NCI-H2227 (cell line): ENCODE data around the gene IZUMO1.

ENCODE experiments used
- DNase-seq: peaks from one replicate; lab custom pipeline; 2025; ENCODE audit not compliant: unreplicated experiment; lab: John Stamatoyannopoulos, UW

IZUMO1 gene

GRCh38 chr19:48757741-48758144, 11.0 kb upstream of the IZUMO1 start:
- DNase-seq, result no peak

DNA sequence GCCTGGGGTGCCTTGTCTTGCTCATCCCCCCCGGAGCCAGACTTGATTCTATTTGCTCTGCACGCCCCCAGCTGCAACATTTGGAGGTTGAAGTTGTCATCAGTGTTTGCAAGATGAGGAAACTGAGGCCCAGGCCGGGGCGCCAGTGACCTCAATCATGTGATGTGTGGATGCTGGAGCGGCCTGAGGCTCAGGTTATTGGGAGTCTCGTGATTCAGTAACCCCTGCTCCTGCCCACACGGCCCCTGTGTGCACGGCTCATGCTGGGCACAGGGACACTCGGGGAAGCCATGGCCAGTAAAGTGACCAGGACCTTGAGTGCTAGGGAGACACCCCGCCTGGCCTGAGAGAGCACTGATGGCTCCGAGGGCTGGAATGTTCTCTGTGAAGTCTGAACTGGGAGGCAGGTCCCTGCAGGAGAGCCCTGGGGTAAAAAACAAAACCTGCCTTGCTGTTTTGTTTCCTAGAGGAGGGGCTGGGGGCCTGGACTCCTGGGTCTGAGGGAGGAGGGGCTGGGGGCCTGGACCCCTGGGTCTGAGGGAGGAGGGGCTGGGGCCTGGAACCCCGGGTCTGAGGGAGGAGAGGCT, 10.5 kb upstream of the IZUMO1 start:
- no peak for DNase-seq

DNA sequence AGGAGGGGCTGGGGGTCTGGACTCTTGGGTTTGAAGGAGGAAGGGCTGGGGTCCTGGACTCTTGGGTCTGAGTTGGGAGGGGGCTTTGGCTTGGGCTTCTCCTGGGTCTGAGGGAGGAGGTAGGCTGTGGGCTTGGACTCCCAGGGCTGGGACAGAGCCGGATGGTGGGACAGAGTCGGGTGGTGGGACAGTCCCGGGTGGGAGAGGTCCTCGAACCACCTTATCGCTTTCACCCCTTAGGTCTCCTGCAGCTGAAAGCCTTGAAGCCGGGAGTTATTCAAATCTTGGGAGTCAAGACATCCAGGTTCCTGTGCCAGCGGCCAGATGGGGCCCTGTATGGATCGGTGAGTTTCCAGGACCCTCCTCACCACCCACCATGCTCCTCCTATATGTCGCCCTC, 10.0 kb upstream of the IZUMO1 start:
- DNase-seq, result no peak

- DNase-seq, result no peak
Observed at GRCh38 chr19:48756212-48756611, 9.5 kb upstream of the IZUMO1 start.

- DNase-seq, result no peak
Observed at GRCh38 chr19:48755787-48756186, 9.1 kb upstream of the IZUMO1 start.

DNA sequence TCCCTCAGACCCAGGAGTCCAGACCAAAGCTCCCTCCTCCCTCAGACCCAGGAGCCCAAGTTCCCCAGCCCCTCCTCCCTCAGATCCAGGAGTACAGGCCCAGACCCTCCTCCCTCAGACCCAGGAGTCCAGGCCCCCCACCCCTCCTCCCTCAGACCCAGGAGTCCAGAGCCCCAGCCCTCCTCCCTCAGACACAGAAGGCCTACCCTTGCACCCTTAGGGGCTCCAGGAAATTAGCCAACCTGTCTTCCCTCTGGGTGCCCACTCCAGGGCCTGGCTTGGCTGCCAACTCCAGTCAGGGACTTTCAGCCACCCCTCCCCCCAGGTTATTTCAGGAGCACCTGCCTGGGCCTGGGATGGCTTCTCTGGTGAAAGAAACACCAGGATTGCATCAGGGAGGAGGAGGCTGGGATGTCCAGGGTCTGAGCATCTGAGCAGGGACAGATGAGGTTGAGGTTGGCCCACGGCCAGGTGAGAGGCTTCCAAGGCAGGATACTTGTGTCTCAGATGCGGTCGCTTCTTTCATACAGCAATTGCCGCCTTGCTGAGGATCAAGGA, 8.5 kb upstream of the IZUMO1 start, which contains the start of gene FGF21:
TSS of gene FGF21 (plus strand) at position 441 of the 558 bp plus-strand sequence. CDS start 713 bp downstream, outside the sequence.
- no peak for DNase-seq

GRCh38 chr19:48752496-48753365, 6.0 kb upstream of the IZUMO1 start, which contains the start of gene FUT1:
Gene FUT1, minus strand, starts transcription at chr19:48752641. Its CDS starts 1,360 bp downstream, at chr19:48751281.
- peak; percentile 87 for DNase-seq

DNA sequence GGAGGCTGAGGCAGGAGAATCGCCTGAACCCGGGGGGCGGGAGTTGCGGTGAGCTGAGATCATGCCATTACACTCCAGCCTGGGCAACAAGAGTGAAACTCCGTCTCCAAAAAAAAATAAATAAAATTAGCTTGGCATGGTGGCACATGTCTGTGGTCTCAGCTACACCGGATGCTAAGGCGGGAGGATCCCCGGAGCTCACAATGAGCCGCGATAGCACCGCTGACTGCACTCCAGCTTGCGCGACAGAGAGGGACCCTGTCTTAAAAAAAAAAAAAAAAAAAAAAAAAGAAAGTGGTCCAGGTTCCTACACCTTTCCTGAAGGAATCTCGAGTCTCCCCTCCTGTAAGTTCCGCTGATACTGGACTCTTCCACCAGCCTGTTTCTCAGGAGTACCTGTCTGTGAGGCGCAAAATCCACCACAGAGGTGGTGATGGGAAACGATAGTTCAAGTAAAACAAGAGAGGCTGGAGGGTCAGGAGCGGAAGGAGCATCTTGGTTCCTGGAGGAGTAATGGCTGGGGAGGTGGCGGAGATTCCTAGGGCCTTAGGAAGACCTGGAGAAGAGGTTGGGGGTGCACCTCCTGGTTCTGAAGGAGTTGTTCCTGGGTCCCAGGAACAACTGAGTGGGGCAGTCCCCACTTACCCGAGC, 5.3 kb upstream of the IZUMO1 start:
- peak; percentile 36 for DNase-seq

DNA sequence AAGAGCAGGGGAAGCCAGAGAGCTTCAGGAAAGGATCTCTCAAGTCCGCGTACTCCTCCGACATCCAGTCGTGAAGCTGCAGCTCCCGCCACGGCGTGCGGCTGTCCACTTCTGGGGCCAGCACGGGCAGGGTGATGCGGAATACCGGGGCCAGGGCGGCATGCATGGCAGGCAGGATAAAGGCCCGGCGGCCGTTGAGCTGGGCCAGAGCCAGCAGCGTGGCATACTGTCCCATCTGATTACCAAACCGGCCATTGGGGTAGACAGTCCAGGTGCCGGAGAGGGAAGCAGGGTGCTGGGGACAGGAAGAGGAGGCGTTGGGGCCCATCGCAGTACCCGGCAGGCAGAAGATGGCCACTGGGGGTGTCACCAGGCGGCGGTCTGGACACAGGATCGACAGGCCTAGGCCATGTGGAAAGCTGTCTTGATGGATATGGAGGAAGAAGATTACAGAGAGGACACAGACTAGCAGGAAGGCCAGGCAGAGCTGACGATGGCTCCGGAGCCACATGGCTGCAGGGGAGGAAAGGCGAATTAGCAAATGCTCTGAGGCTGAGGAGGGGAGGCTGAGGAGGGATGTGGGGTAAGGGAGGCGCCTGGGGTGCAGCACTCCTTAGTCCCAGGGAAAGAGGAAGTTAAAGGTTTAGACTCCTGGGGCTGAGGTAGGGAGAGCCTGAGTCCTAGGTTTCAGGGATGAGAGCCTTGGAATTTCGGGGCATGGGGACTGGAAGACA, 4.2 kb upstream of the IZUMO1 start:
- no peak for DNase-seq

DNA sequence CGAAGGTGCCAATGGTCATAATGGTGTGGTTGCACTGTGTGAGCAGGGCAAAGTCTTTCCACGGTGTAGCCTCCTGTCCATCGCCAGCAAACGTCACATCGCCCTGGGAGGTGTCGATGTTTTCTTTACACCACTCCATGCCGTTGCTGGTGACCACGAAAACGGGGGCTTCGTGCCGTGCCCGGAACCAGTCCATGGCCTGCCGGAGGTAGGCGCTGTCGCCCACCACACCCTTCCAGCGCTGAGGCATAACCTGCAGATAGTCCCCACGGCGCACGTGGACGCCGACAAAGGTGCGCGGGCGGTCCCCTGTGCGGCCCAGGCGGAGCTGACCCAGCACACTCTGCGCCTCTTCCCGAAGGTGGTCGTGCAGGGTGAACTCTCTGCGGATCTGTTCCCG, 3.6 kb upstream of the IZUMO1 start:
- no peak for DNase-seq

DNA sequence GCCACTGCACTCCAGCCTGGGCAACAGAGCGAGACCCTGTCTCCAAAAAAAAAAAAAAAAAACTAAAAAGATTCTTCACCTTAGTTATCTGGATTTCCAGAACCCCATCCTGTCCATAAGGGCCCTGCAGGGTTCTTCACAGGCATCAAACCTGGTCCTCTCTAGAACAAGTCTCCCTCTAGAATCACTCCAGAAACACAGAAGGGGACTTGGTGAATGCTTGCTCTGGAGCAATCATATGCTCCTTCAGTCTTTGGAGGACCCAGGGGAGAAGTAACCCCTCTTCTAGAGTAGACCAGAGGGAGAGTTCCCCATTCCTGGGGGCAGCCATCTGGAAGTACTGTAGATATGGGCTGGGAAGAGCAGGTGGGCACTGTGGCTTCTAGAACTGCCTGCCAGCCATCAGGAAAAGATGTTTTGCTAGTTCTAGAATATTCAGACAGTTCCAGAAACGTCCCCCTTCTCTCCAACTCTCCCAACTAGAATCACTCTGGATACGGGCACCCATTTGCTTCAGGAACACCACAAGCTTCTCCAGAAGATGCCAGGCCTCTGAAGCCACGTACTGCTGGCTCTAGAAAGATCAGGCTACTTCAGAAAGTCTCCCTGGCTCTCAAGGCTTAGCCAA, 3.0 kb upstream of the IZUMO1 start:
- no peak for DNase-seq

DNA sequence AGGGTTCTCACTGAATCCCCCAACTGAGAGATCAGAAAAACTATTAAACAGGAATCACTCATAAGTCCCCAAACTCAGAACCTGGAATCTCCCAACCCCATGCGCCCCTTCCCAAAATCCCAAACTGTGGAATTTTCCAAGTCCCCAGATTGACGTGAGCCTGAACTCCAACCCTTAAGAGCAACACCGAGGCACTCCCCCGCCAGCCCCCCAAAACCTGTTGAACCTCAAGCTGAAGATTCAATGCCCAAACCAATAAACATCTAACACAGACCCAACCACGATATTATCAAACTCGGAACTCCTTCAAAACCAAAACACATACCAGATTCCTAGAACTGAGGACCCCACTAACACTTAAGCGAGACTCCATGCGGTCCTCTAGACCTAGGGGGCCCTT, 599 bp downstream of the IZUMO1 start:
- no peak for DNase-seq

- peak; percentile 60 for DNase-seq
Observed at GRCh38 chr19:48745208-48745995, 1.3 kb downstream of the IZUMO1 start.

DNA sequence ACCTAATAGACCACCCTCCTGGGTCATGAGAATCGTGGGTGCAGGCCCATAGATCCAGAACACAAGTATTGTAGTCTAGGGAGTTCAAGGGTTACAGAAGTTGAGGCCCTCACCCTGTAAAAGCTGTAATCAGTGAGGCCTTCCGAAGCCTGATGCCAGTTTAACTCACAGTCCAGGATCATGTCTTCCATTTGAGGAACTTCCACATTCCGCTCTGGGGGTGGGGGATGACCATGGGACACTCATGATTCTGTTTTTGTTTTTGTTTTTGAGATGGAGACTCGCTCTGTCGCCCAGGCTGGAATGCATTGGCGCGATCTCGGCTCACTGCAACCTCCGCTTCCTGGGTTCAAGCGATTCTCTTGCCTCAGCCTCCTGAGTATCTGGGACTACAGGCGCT, 4.6 kb downstream of the IZUMO1 start:
- no peak for DNase-seq

DNA sequence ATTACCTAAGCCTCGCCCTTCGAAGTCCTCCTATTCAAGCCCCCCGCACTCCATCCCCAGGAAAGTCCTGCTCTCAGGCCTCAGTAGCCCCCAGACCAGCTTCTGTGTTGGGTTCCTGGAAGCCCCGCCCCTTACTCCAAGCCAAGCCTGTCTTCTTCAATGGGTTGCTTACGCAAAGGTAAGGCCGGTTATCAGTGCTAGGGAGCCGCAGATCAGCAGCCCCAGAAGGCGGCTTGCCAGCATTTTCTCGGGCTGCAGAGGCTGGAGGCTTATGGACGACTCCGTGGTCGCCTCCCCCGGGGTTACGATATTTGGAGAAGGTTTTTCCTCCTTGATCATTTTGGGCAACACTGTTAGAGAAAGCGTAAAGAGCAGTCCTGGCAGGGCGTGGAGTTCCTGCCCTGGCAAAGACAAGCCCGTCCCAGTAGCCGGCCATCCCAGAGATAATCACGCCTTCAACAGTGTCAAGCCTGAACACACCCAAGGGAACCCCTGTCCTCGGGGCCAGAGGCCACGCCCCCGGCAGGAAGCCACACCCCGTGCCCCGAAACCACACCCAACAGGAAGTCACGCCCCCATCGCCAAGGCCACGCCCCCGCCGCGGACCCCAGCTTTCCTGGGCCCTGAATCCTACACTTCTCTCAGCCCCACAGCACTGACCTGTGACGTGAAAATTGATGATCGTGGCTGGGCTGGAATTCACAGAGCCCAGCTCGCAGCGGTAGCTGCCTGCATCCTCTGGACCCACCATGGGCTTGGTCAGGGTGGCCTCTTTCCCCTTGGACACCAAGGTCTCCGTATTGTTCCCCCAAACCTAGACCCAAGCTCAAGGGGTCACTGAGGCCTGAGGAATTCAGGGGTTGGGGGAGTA, 5.3 kb downstream of the IZUMO1 start:
- DNase-seq, result no peak

DNA sequence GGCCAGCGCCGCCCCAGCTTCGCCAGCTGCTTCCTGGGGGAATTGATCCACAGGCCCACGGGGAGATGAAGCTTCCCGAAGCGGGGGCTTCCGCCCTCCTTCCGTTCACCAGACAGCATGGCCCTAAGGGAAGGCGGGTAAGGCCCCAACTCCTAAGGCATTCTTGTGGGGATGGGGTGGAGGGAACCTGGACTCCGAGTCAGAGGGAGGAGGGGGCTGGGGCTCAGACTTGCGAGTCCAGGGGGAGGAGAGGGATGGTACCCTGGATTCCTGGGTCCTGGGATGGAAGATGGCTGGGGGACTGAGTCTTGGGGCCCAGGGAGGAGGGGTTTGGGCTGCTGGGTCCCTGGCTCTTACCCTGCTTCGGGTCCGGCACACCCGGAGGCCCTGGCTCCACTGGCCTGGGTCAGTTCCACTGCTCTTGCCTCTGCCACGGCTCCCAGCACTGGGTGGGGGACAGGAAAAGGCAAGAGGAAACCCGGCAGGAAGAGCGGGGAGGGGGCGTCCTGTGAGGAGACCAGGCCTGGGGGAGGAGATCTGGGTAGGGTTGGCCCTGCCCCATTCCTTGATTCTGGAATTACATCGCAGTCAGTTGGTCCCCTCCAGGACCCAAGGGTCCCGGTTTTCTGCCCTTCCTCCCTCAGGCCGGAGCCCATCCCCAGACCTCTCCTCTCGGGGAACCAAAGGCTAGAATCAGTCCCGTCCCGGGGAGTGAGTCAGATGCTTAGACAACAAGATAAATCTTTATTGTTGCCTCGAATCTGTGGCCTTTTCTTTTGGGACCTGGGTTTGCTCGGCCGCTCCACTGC, 6.3 kb downstream of the IZUMO1 start, which contains the start of gene RASIP1:
TSS of gene RASIP1 (minus strand) at position 447 of the 809 bp plus-strand sequence. CDS start at position 119, 328 bp downstream.
- DNase-seq, result peak; percentile 31

GRCh38 chr19:48739404-48740163, 7.1 kb downstream of the IZUMO1 start:
- DNase-seq, result no peak
